GM12878 (cell line): ENCODE measurements around the gene ARSI. TPM values are rescaled to one million over a fixed set of nuclear protein-coding genes. Genes with fewer than 3 reads are reported as not detected.

ENCODE experiments used
- ATAC-seq: fragments of 200-7000 bp; cut with Tn5 transposase; 3 replicates; pipeline ENCODE4 v1.9.1; 2020; ENCODE audit warnings: mild to moderate bottlenecking, moderate library complexity
- BruUV-seq: library from RNA; stranded (reverse); fragments of 400-500 nt; replicated peaks from 2 replicates; lab custom pipeline; 2021; lab: Mats Ljungman, UMichigan
- CTCF ChIA-PET: fragments of 300-600 bp; sonication (Branson Sonifier 250); formaldehyde crosslinking; extraction: SDS; loops from one replicate; lab custom pipeline; 2021; ENCODE audit warnings: inconsistent platforms; lab: Yijun Ruan, JAX
- POLR2A ChIA-PET: fragments of 350-600 bp; formaldehyde crosslinking; extraction: SDS; loops from one replicate; lab custom pipeline; 2021; ENCODE audit warnings: inconsistent platforms; lab: Charles Lee
- RAD21 ChIA-PET: fragments of 300-600 bp; sonication (Branson Sonifier 250); formaldehyde crosslinking; loops from one replicate; lab custom pipeline; 2023; ENCODE audit warnings: antibody characterized with exemption; ENCODE audit not compliant: unreplicated experiment; lab: Charles Lee
- SMC1A ChIA-PET: fragments of 300-600 bp; sonication (Branson Sonifier 250); formaldehyde crosslinking; loops from one replicate; lab custom pipeline; 2023; ENCODE audit not compliant: unreplicated experiment, uncharacterized antibody; lab: Charles Lee
- DNase-seq: peaks from one replicate; pipeline ENCODE4 v3.0.0-alpha.2; 2011; ENCODE audit warnings: low read depth, low spot score
- FAIRE-seq: peaks from 3 replicates; lab custom pipeline; 2011; peaks lifted over from hg19 to GRCh38; lab: Jason Lieb, UNC
- H2AFZ ChIP-seq: 2 replicates; pipeline ENCODE4 v1.6.0; 2011; ENCODE audit warnings: low read depth, low read length, control low read depth; ENCODE audit not compliant: control insufficient read depth
- H3K27ac ChIP-seq: 2 replicates; pipeline ENCODE4 v1.5.1; 2011; ENCODE audit warnings: control low read depth; ENCODE audit not compliant: control insufficient read depth, insufficient read depth
- H3K27me3 ChIP-seq, 2 experiments: replicated peaks in 1 of 2; 2 replicates each; pipeline versions ENCODE4 v1.6.0 to v1.6.1; 2011; ENCODE audit warnings: low read length in 1 of 2; ENCODE audit not compliant: control insufficient read depth in 2 of 2, insufficient read depth in 2 of 2
- H3K36me3 ChIP-seq, 2 experiments: 2 replicates each; pipeline ENCODE4 v1.5.1; 2011; ENCODE audit warnings: low read length in 1 of 2; ENCODE audit not compliant: control insufficient read depth in 2 of 2, insufficient read depth in 2 of 2
- H3K4me1 ChIP-seq: 2 replicates; pipeline ENCODE4 v1.6.1; 2011; ENCODE audit warnings: mild to moderate bottlenecking, low read length, moderate library complexity, mixed read lengths; ENCODE audit not compliant: control insufficient read depth, insufficient read depth
- H3K4me2 ChIP-seq: 2 replicates; pipeline ENCODE4 v1.6.0; 2011; ENCODE audit warnings: control low read depth; ENCODE audit not compliant: control insufficient read depth, insufficient read depth
- H3K4me3 ChIP-seq: fragments of 200-600 bp; sonication (generic); 2 replicates; pipeline ENCODE4 v1.5.1; 2016
- H3K79me2 ChIP-seq: 2 replicates; pipeline ENCODE4 v1.6.0; 2011; ENCODE audit warnings: low read length; ENCODE audit not compliant: control insufficient read depth, insufficient read depth
- H3K9ac ChIP-seq: 2 replicates; pipeline ENCODE4 v1.8.0; 2011; ENCODE audit warnings: low read length, control low read depth, mixed read lengths; ENCODE audit not compliant: control insufficient read depth, insufficient read depth
- H3K9me3 ChIP-seq: replicated peaks from 3 replicates; pipeline ENCODE4 v1.5.1; 2011; ENCODE audit warnings: mild to moderate bottlenecking, low read length; ENCODE audit not compliant: control insufficient read depth, insufficient read depth
- H4K20me1 ChIP-seq: 2 replicates; pipeline ENCODE4 v1.6.0; 2011; ENCODE audit not compliant: control insufficient read depth, insufficient read depth
- CBFB ChIP-seq: IDR thresholded peaks from 2 replicates; pipeline ENCODE4 v1.6.1; 2016; ENCODE audit warnings: antibody characterized with exemption, low read depth
- IRF3 ChIP-seq: fragments of 450-650 bp; IDR thresholded peaks from 2 replicates; pipeline ENCODE4 v1.6.1; 2014; ENCODE audit warnings: mild to moderate bottlenecking
- MLLT1 ChIP-seq: fragments of 450-650 bp; IDR thresholded peaks from 2 replicates; pipeline ENCODE4 v1.6.1; 2016; ENCODE audit warnings: mild to moderate bottlenecking
- NFIC ChIP-seq: IDR thresholded peaks from 2 replicates; pipeline ENCODE4 v1.6.1; 2012; ENCODE audit warnings: low read depth, mild to moderate bottlenecking, inconsistent platforms, low read length, moderate library complexity
- PAX5 ChIP-seq: IDR thresholded peaks from 2 replicates; pipeline ENCODE4 v1.6.1; 2011; ENCODE audit warnings: low read depth, low read length, borderline replicate concordance
- PML ChIP-seq: IDR thresholded peaks from 2 replicates; pipeline ENCODE4 v1.6.1; 2012; ENCODE audit warnings: low read length, inconsistent platforms
- POLR2AphosphoS5 ChIP-seq: IDR thresholded peaks from 2 replicates; pipeline ENCODE4 v1.6.1; 2011; ENCODE audit warnings: mild to moderate bottlenecking, low read length, inconsistent platforms
- SMC3 ChIP-seq: IDR thresholded peaks from 2 replicates; pipeline ENCODE4 v1.6.1; 2011; ENCODE audit warnings: low read length, improper control_type of control experiment, borderline replicate concordance
- SREBF1 ChIP-seq: IDR thresholded peaks from 2 replicates; pipeline ENCODE4 v1.6.1; 2012; ENCODE audit warnings: mild to moderate bottlenecking, low read length
- STAT1 ChIP-seq: fragments of 450-650 bp; conservative IDR thresholded peaks from 2 replicates; pipeline ENCODE4 v1.6.1; 2014; ENCODE audit warnings: antibody characterized with exemption, mild to moderate bottlenecking
- ZBTB11 ChIP-seq: fragments of 450-650 bp; formaldehyde crosslinking; IDR thresholded peaks from 2 replicates; pipeline ENCODE4 v1.5.0; 2022; ENCODE audit warnings: mild to moderate bottlenecking, missing genetic modification characterization
- ZSCAN29 ChIP-seq: fragments of 450-650 bp; IDR thresholded peaks from 2 replicates; pipeline ENCODE4 v1.6.1; 2017; ENCODE audit warnings: mild to moderate bottlenecking, moderate library complexity
- WGBS: methylation state at CpG from one replicate; pipeline ENCODE4 v1.1.6; 2016; ENCODE audit warnings: low lambda C conversion rate; ENCODE audit not compliant: insufficient replicate concordance, insufficient coverage; ENCODE audit errors: missing lambda C conversion rate; 5-methylcytosine and 5-hydroxymethylcytosine counted together
- in situ Hi-C: fragments of 300-500 bp; cut with MboI; formaldehyde crosslinking; loops from 9 replicates; pipeline ENCODE4 v1.14.3; 2018; ENCODE audit warnings: mixed read lengths
- intact Hi-C: fragments of 100-400 bp; cut with micrococcal nuclease; formaldehyde crosslinking; loops from one replicate; pipeline ENCODE4 v1.14.2; 2022; ENCODE audit not compliant: unreplicated experiment
- polyA plus RNA-seq, 11 experiments: library from polyadenylated mRNA; depleted of rRNA in 4 of 11; unstranded in 6 of 11; stranded (reverse) in 5 of 11; fragments of >200 nt; fragmentation: Nextera tagmentation in 4 of 11; fragmentation: Illumina TruSeq in 1 of 11; extraction: Ambion mirVana in 4 of 11; extraction: Trizol in 1 of 11; gene quantifications; 1 replicate in 1 of 11; 2 replicates in 10 of 11; pipeline versions ENCODE4 v1.2.1 to v1.2.3, GENCODE V29; 2011 to 2016; ENCODE audit warnings: inconsistent platforms in 2 of 11, missing spikeins in 2 of 11, low read depth in 1 of 11
- total RNA-seq, 4 experiments: library from RNA; depleted of rRNA in 3 of 4; stranded (reverse); fragments of >200 nt in 3 of 4; fragmentation: Illumina TruSeq in 1 of 4; extraction: Trizol in 1 of 4; gene quantifications; 2 replicates each; pipeline versions ENCODE4 v1.2.1 to v1.2.3, GENCODE V29; 2013 to 2021

The ARSI gene
- total and polyA plus RNA-seq, 10 of the 15 experiments (the other 5 are each of a cell fraction or from before 2014, with no cell fraction given) = not detected

GRCh38 chr5:150274811-150275210 is 27.9 kb downstream of the ARSI start:
- no peak for TF ChIP-seq PML
- no peak for TF ChIP-seq POLR2AphosphoS5
- no peak for TF ChIP-seq ZSCAN29
- TF ChIP-seq NFIC = no peak
- TF ChIP-seq CBFB = no peak
- no peak for TF ChIP-seq PAX5
- intact Hi-C loops = no loop called here
- no peak overlapping the region for H3K27ac ChIP-seq
- in situ Hi-C loops = no loop called here
- no peak overlapping the region for H3K4me2 ChIP-seq
- H3K4me1 ChIP-seq = no peaks in the 10 kb centered on the region
- FAIRE-seq (no peak), DNase-seq (no peak), ATAC-seq (no peak)
- H3K79me2 ChIP-seq = no peaks in the 10 kb centered on the region
- no TSS peak for BruUV-seq
- POLR2A ChIA-PET = no interaction called here
- CTCF ChIA-PET = interaction anchor here (0.8 to 4.2 kb wide), 3 partner anchors 75 to 270 kb away, joined by 3 to 27 read pairs (median 3); no protein-coding TSS in a partner anchor
- H3K4me3 ChIP-seq = no peak overlapping the region
- SMC1A ChIA-PET = interaction anchor here (0.9 to 1.1 kb wide), 2 partner anchors 161 to 276 kb away, joined by 3 read pairs; no protein-coding TSS in a partner anchor
- no peaks in the 10 kb centered on the region for H3K36me3 ChIP-seq
- H3K9me3 ChIP-seq = no peaks in the 10 kb centered on the region
- H3K27me3 ChIP-seq = peaks cover 6 to 10% of the 10 kb centered on the region in 2 experiments
- RAD21 ChIA-PET = no interaction called here
- 25% methylated on average over 4 of the region's 4 CpGs for WGBS
- H3K9ac ChIP-seq = no peak overlapping the region
- no peak overlapping the region for H2AFZ ChIP-seq
- H4K20me1 ChIP-seq = no peaks in the 10 kb centered on the region; the same call in 1 of the 2 replicates

GRCh38 chr5:150272531-150272930 is 30.2 kb downstream of the ARSI start:
- ChIA-PET CTCF (interaction anchor here (1.0 to 4.2 kb wide), 5 partner anchors 10 to 164 kb away, joined by 4 to 27 read pairs (median 5); no protein-coding TSS in a partner anchor), RAD21 (interaction anchor here (0.7 to 2.5 kb wide), 5 partner anchors 36 to 184 kb away, joined by 3 to 14 read pairs (median 4); no protein-coding TSS in a partner anchor), SMC1A (interaction anchor here (1.0 to 1.5 kb wide), 3 partner anchors 68 to 79 kb away, joined by 5 to 7 read pairs (median 5); no protein-coding TSS in a partner anchor), POLR2A (interaction anchor here (0.7 kb wide), 1 partner anchor 128 kb away, joined by 4 read pairs; no protein-coding TSS in a partner anchor)
- H3K4me3 ChIP-seq = no peak overlapping the region
- FAIRE-seq = no peak
- no peaks in the 10 kb centered on the region for H3K79me2 ChIP-seq
- no peaks in the 10 kb centered on the region for H3K9me3 ChIP-seq
- 0% methylated on average over 3 of the region's 5 CpGs for WGBS
- no peak overlapping the region for H3K9ac ChIP-seq
- intact Hi-C loops = loop anchor here (1.0 kb wide), 2 partner anchors 78 to 164 kb away; no protein-coding TSS in a partner anchor
- H3K4me2 ChIP-seq = no peak overlapping the region
- DNase-seq = no peak
- no peaks in the 10 kb centered on the region for H4K20me1 ChIP-seq
- no peaks in the 10 kb centered on the region for H3K36me3 ChIP-seq
- H2AFZ ChIP-seq = no peak overlapping the region
- no peak overlapping the region for H3K27ac ChIP-seq
- peak; percentile 83 for ATAC-seq
- no peaks in the 10 kb centered on the region for H3K4me1 ChIP-seq
- in situ Hi-C loops = no loop called here
- H3K27me3 ChIP-seq = peaks cover 3 to 4% of the 10 kb centered on the region in 2 experiments; a peak in 3 of 4 replicates
- no TSS peak for BruUV-seq
- TF ChIP-seq ZBTB11 (CRISPR knock-in tag) = no peak
- no peak for TF ChIP-seq MLLT1
- TF ChIP-seq IRF3 = no peak
- no peak for TF ChIP-seq STAT1
- no peak for TF ChIP-seq SREBF1
- peak; percentile 62 for TF ChIP-seq SMC3
